GM18907 (cell line): ENCODE measurements around the gene NXPH3.
"Not testable (repeated sequence)": the region's sequence is repeated elsewhere in the genome, so short reads cannot be mapped to it uniquely, and the experiment has no call there.

Experiments used
- ATAC-seq: cut with Tn5 transposase; IDR thresholded peaks from one replicate; pipeline ENCODE4 v1.9.1; 2021; ENCODE audit warnings: mild to moderate bottlenecking, moderate library complexity; ENCODE audit not compliant: unreplicated experiment

NXPH3 gene

GRCh38 chr17:49554694-49555494, 20.8 kb upstream of the NXPH3 start:
- ATAC-seq, result no peak

GRCh38 chr17:49555495-49556222, 20.0 kb upstream of the NXPH3 start:
- ATAC-seq, result no peak

GRCh38 chr17:49556223-49556943, 19.3 kb upstream of the NXPH3 start:
- ATAC-seq, result peak; percentile 58

- no peak for ATAC-seq
Measured at GRCh38 chr17:49557312-49558024, 18.2 kb upstream of the NXPH3 start.

GRCh38 chr17:49564638-49565037, 11.0 kb upstream of the NXPH3 start:
- ATAC-seq, result no peak

GRCh38 chr17:49565948-49566491, 9.7 kb upstream of the NXPH3 start:
- ATAC-seq, result no peak

- no peak for ATAC-seq
Measured at GRCh38 chr17:49566668-49567071, 9.0 kb upstream of the NXPH3 start.

GRCh38 chr17:49567104-49567521, 8.6 kb upstream of the NXPH3 start:
- ATAC-seq, result no peak

- peak; percentile 60 for ATAC-seq
Measured at GRCh38 chr17:49567871-49568694, 7.6 kb upstream of the NXPH3 start.

GRCh38 chr17:49568695-49569047, 7.0 kb upstream of the NXPH3 start:
- not testable (repeated sequence) for ATAC-seq

- ATAC-seq, result no peak
Measured at GRCh38 chr17:49570540-49571242, 5.0 kb upstream of the NXPH3 start.

- no peak for ATAC-seq
Measured at GRCh38 chr17:49571283-49571682, 4.4 kb upstream of the NXPH3 start.

GRCh38 chr17:49571764-49572163, 3.9 kb upstream of the NXPH3 start:
- ATAC-seq, result no peak

- ATAC-seq, result no peak
Measured at GRCh38 chr17:49572226-49572625, 3.4 kb upstream of the NXPH3 start.

GRCh38 chr17:49572806-49573420, 2.8 kb upstream of the NXPH3 start:
- ATAC-seq, result no peak

GRCh38 chr17:49573510-49574322, 2.0 kb upstream of the NXPH3 start:
- ATAC-seq, result no peak

GRCh38 chr17:49574323-49574781, 1.3 kb upstream of the NXPH3 start:
- ATAC-seq, result no peak
